Activated T-helper 9 cell treated with anti-CD3 and anti-CD28 coated beads, Interleukin-2, amount 50 U/mL, for 16 hours (primary cell): ENCODE data around the gene CCDC12.
"Not testable (repeated sequence)": the region's sequence is repeated elsewhere in the genome, so short reads cannot be mapped to it uniquely, and the experiment has no call there.

Experiments
- DNase-seq: peaks from one replicate; pipeline ENCODE4 v3.0.0-alpha.2; 2020; ENCODE audit warnings: low read depth

CCDC12 gene

GRCh38 chr3:46978985-46979944 is 2.7 kb upstream of the CCDC12 start, which contains the start of gene NBEAL2:
Gene NBEAL2 (plus strand): TSS chr3:46979666. CDS start chr3:46979862, 196 bp downstream.
- DNase-seq = peak; percentile 95

GRCh38 chr3:46978381-46978780 is 1.8 kb upstream of the CCDC12 start:
- DNase-seq = no peak

- DNase-seq = no peak
Observed at GRCh38 chr3:46977811-46978195, 1.3 kb upstream of the CCDC12 start.

GRCh38 chr3:46974421-46975171 is 1.9 kb downstream of the CCDC12 start:
- no peak for DNase-seq

DNA sequence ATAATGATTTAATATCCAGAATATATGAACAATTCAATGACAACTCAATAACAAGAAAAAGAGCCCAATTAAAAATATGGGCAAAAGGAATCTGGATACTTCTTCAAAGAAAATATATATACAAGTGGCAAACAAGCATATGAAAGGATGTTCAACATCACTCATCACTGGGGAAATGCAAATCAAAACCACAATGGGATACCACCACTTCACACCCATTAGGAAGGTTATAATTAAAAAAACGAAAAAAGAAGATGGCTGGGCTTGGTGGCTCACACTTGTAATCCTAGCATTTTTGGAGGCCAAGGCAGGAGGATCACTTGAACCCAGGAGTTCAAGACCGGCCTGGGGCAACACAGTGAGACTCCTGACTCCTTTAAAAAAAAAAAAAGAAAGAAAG is 4.1 kb downstream of the CCDC12 start:
- no peak for DNase-seq

DNA sequence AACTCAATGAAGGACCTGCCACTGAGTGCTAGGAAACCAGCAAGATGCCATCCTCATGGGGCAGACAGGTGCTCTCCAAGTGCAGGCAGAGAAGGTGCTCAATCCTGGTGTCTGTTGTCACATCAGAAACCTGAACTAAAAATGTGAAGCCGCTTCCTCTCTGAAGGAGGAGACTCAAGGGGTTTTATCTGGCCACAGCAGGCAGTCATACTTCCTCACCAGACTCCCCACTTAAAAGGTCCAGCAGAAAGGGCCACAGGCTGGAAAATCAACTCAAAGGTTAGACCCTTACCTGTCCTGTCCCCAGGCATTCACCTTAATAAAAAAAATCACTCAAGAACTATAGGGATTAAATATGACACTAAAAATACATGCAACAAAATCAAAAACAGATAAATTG is 4.8 kb downstream of the CCDC12 start:
- DNase-seq = no peak

- DNase-seq = no peak
Observed at GRCh38 chr3:46971151-46971550, 5.4 kb downstream of the CCDC12 start.

DNA sequence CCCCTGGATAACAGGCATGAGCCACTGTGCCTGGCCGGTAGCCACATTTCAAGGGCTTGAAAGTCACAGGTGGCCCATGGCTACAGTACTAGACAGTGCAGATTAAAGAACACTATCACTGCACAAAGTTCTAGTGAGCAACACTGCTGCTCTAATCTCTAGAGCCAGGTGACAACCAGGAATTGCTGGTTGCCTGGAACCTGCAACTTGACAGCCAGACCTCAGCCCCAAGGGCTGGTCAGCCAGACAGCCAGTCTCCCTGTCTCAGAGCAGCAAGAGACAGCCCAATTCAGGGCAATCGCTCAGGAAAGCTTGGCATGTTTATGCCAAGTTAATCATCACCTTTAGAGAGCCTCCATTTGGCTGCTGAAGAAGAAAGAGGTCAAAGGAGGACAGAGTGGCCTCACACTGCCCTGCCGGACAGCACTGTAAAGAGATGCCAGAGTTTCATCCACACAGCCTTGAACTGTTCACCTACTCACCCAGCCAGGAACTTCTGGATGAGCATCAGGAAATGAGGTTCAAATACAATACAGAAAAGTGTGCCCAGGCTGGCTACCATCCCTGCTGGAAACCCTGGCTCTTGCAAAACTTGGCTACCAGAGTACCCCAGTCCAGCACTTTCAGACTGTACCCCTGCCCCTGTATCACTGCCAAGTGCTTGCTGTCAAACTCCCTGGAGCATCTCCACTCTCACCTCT is 6.0 kb downstream of the CCDC12 start:
- no peak for DNase-seq

DNA sequence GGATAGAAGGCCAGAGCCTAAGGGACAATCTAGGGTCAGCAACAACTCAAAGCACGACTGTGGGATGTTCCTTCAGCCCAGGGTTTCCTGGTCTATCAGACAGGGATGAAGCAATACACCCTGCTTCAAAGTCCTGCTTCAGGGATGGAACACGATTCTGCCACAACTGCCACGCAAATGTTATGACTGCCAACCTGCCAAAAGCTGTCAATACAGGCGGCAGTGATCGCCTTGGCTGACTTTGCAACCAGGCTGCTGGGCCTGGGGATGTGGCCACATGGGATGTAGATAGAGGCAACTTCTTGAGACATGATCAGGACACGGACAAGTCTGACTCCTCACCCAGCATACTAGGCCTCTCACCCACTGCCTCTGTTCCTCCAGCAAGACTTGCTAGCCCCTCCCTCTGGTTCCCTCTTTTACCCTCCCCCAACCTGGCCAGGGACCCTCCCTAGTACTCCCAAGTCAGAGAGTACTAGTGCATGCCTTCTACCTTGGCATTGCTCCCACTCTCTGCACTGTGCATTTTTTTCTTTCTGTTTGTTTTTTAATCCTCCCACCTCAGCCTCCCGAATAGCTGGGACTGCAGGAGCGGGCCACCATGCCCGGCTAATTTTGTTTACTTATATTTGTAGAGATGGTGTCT is 7.6 kb downstream of the CCDC12 start:
- DNase-seq = no peak

GRCh38 chr3:46966811-46967210 is 9.7 kb downstream of the CCDC12 start:
- no peak for DNase-seq

- DNase-seq = no peak
Observed at GRCh38 chr3:46965151-46965550, 11.4 kb downstream of the CCDC12 start.

GRCh38 chr3:46964038-46964590 is 12.4 kb downstream of the CCDC12 start:
- DNase-seq = not testable (repeated sequence)

- DNase-seq = no peak
Observed at GRCh38 chr3:46962990-46963389, 13.6 kb downstream of the CCDC12 start.

DNA sequence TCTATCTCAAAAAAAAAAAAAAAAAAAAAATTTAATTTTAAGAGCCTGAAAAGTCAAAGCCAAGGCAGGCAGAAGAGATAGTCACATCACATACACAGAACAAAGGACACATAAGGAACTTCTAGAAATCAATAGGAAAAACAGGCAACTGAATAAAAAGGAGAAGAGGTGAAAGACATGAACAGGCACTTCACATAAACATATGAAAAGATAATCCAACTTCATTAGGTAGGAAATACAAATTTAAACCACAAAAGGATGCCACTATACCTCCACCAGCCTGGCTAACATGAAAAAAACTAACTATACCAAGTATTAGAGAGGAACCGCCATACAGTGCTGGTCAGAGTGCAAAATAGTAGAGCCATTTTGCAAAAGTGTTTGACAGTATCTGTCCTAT is 14.1 kb downstream of the CCDC12 start:
- no peak for DNase-seq

DNA sequence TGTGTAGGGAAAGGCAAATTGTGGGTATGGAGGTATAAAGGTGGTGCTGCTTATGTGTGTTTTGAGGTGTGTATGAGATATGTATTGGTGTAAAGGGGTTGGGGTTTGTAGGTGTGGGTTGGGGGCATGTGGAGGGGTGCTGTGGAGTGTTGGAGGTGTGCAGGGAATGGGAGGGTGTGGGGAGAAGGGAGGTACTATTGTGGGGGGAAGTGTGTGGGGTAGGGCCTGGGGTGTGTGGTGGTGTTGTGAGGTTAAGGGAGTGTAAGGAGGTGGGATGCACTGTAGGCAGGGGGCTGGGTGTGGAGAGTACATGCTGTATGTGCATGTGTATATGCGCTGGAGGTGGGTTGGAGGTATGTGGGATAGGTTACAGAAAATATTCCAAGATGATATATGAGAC is 15.7 kb downstream of the CCDC12 start:
- DNase-seq = no peak

DNA sequence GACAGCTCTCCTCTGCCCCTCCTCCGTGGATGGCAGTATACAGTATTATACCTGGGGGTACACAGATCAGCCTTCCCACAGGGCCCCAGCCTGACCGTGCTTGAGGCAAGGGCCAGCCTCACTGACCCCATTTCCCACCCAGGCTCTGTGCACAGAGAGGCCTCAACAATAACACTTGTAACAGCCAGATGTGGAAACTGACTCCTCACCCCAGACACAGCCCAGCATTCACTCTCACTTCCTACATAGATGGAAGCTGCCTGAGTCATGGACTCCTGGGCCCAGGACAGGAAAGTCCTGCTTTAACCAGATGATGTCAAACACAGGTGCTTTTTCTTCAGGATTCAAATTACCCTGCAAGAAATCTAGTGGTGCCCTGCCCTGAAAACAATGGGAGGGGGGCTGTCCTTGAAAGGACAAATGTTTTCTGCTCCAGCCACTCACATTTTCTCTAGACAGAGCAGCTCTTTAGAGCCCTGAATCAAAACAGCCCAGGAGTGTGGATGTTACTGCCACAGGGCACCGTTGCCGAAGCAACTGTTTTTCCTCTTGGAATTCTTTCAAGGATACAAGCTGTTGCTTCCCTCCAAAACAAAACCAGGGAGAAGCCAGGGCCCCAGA is 16.4 kb downstream of the CCDC12 start:
- DNase-seq = no peak

DNA sequence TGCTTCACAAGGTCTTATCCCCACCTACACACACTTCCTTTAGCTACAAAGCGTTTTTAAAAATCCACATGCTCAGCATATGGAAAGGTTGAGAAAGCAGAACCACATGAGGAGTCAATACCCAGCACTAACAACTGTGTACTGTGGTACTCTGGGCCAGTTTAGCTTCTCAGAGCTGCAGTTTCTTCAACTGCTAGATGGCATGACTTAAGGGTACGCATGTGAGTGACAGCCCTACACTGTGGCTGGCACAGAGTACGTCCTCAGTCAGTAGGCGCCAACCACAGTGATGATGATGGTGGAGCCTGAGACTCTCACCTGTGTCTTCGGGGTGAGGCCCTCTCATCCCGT is 17.4 kb downstream of the CCDC12 start:
- DNase-seq = no peak

DNA sequence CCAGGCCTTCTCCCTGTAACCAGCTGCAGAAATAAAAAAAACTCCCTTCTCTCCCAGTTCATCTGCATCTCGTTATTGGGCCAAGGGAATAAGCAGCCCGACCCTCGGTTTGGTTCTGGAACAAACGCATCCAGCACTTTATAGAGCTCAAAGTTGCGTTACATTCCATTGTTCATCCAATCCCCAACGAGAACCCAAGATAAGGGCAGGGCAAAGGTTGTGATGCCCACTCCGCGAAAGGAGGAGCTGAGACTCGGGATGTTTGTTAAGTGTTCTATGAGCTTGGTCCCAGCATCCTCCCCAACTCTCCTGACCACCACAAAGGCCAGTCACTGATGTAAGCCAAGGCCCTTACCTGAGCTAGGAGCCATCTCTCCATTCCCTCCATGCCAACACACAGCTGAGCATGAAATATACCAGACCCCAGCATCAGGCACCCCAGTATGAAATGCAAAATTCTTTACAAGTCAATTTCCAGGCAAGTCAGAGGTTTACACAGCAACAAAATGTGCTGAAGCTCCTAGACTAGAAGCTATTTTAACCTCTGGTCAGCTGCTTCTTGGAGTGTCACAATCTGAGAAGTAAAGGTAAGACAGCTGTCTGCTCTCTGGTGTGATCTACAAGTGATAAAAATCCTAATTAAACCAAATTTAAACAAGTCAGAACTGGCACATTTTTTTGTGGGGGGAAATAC is 17.9 kb downstream of the CCDC12 start:
- DNase-seq = no peak

DNA sequence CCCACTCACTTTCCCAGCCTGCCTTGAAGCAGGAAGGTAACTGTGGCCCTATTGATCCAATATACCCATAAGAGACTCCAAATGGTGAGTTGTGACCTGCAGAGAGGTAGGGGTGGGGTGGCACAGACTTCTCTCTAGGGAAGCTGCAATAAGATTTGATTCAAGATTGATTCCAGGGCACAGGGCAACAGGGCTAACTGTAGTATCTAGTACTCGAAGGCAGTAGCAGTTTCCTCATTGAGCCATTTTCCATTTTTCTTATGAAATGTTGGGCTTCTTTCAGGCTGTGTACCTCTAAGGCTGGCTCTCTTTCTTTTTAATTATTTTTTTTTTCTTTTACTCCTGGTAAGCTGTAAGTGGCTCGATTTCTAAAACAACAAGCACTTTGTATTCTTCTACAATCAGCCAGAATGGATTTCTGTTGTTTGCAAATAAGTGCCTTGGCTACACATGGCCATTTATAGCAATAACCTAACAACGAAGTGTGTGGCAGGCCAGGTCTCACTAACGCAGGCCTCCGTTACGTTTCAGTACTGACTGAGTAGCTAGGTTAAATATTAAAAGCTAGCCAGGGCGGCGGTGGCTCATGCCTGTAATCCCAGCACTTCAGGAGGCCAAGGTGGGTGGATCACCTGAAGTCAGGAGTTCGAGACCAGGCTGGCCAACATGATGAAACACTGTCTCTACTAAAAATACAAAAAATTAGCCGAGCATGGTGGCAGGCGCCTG is 19.3 kb downstream of the CCDC12 start:
- DNase-seq = no peak

DNA sequence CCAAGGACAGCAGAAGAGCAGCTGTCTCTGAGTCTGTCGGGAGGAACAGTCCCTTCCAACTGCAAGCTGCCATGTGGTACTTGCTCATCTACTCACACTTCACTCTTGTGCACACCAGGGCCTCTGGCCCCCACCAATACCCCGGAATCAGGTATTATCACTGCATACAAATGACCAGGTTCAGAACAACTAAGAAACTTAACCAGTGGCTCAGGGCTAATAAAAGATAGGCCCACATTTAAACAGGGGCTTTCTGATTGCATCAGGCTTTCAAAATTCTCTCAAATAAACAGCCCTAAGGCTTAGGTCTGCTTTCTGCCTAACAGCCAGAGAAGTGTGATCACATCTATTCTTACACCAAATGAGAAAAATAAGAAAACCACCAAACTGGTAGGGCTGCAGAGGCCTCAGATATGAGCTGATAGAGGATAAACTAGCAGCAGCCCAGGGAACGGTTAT is 20.7 kb downstream of the CCDC12 start:
- no peak for DNase-seq
